Stimulated activated naive B cell treated with anti-CD40 and anti-IgM and Interleukin-4, amounts not matched to agents 10 μg/mL and 1 μg/mL and 100 μg/mL, for 72 hours (primary cell): ENCODE data around the gene SEL1L3.

Experiments
- ATAC-seq, 2 donors: fragments of 150-1000 bp; cut with Tn5 transposase; replicated peaks; 2 replicates each; pipeline ENCODE4 v1.10.0; 2021; ENCODE audit warnings: moderate library complexity in 1 of 2
- DNase-seq: peaks from one replicate; pipeline ENCODE4 v3.0.0; 2021
- H3K27ac Mint-ChIP-seq: one replicate; pipeline ENCODE4 v1.8.0; 2022; ENCODE audit warnings: mild to moderate bottlenecking, mixed read lengths
- H3K27me3 Mint-ChIP-seq, 2 donors: one replicate each; pipeline ENCODE4 v1.8.0; 2022; ENCODE audit warnings: mixed read lengths in 2 of 2
- H3K36me3 Mint-ChIP-seq, 2 donors: one replicate each; pipeline ENCODE4 v1.8.0; 2022; ENCODE audit warnings: mixed read lengths in 2 of 2, mild to moderate bottlenecking in 1 of 2
- H3K4me1 Mint-ChIP-seq, 2 donors: one replicate each; pipeline ENCODE4 v1.8.0; 2022; ENCODE audit warnings: mixed read lengths in 2 of 2, mild to moderate bottlenecking in 1 of 2
- H3K4me3 Mint-ChIP-seq, 2 donors: one replicate each; pipeline ENCODE4 v1.8.0; 2022; ENCODE audit warnings: mild to moderate bottlenecking in 2 of 2, mixed read lengths in 2 of 2, moderate library complexity in 1 of 2
- H3K9me3 Mint-ChIP-seq, 2 donors: one replicate each; pipeline ENCODE4 v1.8.0; 2022; ENCODE audit warnings: mixed read lengths in 2 of 2, mild to moderate bottlenecking in 1 of 2

Gene SEL1L3

GRCh38 chr4:25727711-25728493, 134.9 kb downstream of the SEL1L3 start:
- H3K27ac Mint-ChIP-seq: no peak overlapping the region
- DNase-seq (no peak), ATAC-seq (peak in 1 of 2 donors; percentile 29)
- H3K4me1 Mint-ChIP-seq: peaks cover 0 to 7% of the 10 kb centered on the region in 2 donors
- H3K36me3 Mint-ChIP-seq: peaks cover 6 to 30% of the 10 kb centered on the region in 2 donors
- H3K9me3 Mint-ChIP-seq: peaks cover 0 to 5% of the 10 kb centered on the region in 2 donors
- H3K4me3 Mint-ChIP-seq: no peak overlapping the region
- no peaks in the 10 kb centered on the region for H3K27me3 Mint-ChIP-seq

DNA sequence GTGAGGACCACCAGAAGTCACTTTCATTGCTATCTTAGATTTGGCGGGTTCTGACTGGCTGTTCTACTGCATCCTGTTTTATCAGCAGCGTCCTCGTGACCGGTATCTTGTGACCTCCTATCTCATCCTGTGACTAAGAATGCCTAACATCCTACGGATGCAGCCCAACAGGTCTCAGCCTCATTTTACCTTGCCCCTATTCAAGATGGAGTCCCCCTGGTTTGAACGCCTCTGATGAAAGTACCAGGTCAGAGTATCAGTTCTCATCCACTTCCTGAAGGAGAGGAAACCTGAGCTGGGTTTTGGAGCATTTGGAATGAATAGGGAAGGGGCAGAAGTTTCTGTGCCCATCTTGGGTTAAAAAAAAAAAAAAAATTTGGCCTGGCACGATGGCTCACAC, 136.9 kb downstream of the SEL1L3 start:
- H3K27me3 Mint-ChIP-seq: no peaks in the 10 kb centered on the region
- no peak overlapping the region for H3K27ac Mint-ChIP-seq
- peaks cover 16 to 34% of the 10 kb centered on the region in 2 donors for H3K36me3 Mint-ChIP-seq
- ATAC-seq: no peak
- peaks cover 0 to 7% of the 10 kb centered on the region in 2 donors for H3K4me1 Mint-ChIP-seq
- no peak for DNase-seq
- H3K4me3 Mint-ChIP-seq: no peak overlapping the region
- peaks cover 0 to 5% of the 10 kb centered on the region in 2 donors for H3K9me3 Mint-ChIP-seq

GRCh38 chr4:25723409-25723808, 139.4 kb downstream of the SEL1L3 start:
- no peak for DNase-seq
- peaks cover 0 to 6% of the 10 kb centered on the region in 2 donors for H3K4me1 Mint-ChIP-seq
- peaks cover 14 to 20% of the 10 kb centered on the region in 2 donors for H3K36me3 Mint-ChIP-seq
- no peak overlapping the region for H3K4me3 Mint-ChIP-seq
- ATAC-seq: no peak
- no peaks in the 10 kb centered on the region for H3K27me3 Mint-ChIP-seq
- H3K27ac Mint-ChIP-seq: no peak overlapping the region
- peaks cover 0 to 5% of the 10 kb centered on the region in 2 donors for H3K9me3 Mint-ChIP-seq

DNA sequence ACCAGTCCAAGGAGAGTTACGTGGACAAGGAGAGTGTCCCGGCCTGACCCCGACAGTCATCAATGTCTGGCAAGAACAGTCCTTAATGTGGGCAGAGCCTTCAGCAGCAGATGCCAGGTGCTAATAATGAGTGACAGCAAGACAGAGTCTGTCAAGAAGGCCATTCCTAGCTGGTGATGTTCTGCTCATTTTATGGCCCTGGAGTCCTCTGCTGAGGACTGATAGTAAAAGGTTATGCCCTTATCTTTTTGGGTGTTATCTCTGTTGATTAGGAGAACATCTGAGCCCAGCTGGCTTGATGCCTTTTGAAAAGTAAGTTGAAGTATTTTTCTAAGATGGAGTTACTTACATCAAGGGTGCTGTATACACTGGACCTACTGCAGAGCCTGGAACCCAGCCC, 139.8 kb downstream of the SEL1L3 start:
- peaks cover 13 to 17% of the 10 kb centered on the region in 2 donors for H3K36me3 Mint-ChIP-seq
- no peak overlapping the region for H3K4me3 Mint-ChIP-seq
- H3K27ac Mint-ChIP-seq: no peak overlapping the region
- H3K4me1 Mint-ChIP-seq: peaks cover 0 to 4% of the 10 kb centered on the region in 2 donors
- DNase-seq: no peak
- no peaks in the 10 kb centered on the region for H3K27me3 Mint-ChIP-seq
- peaks cover 0 to 5% of the 10 kb centered on the region in 2 donors for H3K9me3 Mint-ChIP-seq
- ATAC-seq: no peak

- peaks cover 2 to 4% of the 10 kb centered on the region in 2 donors for H3K9me3 Mint-ChIP-seq
- H3K4me1 Mint-ChIP-seq: no peaks in the 10 kb centered on the region
Observed at GRCh38 chr4:25713812-25714211, 149.0 kb downstream of the SEL1L3 start.

DNA sequence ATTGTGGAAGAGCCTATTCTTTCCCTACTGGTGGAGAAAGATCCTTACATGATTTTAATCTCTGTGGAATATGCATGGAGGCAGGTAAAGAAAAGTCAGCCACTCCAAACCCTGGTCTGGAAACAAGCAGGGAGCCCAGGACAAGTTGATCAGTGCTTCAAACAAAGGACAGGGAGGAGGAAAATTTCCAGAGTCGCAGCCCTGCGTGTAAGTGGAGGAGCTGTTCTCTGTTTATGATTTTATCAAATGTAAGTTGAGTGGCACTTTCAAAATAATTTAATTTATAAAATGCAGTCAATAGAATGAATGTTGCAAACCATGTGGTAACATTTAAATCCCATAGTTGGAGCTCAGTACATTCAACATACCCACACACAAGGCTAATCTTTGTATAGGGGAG, 150.2 kb downstream of the SEL1L3 start:
- Mint-ChIP-seq H3K4me1 (no peaks in the 10 kb centered on the region), H3K36me3 (peaks cover 4 to 15% of the 10 kb centered on the region in 2 donors), H3K27me3 (peaks cover 4 to 11% of the 10 kb centered on the region in 2 donors), H3K4me3 (no peak overlapping the region), H3K27ac (no peak overlapping the region), H3K9me3 (peaks cover 4% of the 10 kb centered on the region in 2 donors)
- ATAC-seq (no peak), DNase-seq (no peak)

More at GRCh38 chr4:25713812-25714211, 149.0 kb downstream of the SEL1L3 start:
- DNase-seq: no peak
- Mint-ChIP-seq H3K4me3 (no peak overlapping the region), H3K36me3 (peaks cover 4 to 9% of the 10 kb centered on the region in 2 donors), H3K27ac (no peak overlapping the region), H3K27me3 (peaks cover 0 to 5% of the 10 kb centered on the region in 2 donors)
- ATAC-seq: no peak

DNA sequence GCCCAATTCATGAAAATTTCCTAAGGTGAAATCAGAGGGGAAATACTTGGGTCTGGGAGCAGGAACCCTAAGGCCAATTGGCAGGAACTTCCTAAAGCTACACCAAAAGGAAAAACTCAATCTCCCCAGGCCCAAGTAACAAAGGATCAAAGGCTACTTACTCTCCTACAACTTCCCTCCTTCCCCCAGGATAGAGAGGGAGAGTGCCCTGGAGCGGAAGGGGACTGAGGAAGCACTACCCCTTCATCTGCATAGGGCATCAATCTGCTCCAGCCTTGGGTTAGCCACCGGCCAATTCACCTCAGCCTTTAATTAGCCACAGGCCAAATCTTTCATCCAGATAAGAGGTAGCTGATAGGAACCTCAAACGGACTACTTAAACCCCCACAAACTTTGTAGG, 152.2 kb downstream of the SEL1L3 start:
- Mint-ChIP-seq H3K27me3 (peaks cover 4 to 11% of the 10 kb centered on the region in 2 donors), H3K4me1 (no peaks in the 10 kb centered on the region), H3K4me3 (no peak overlapping the region), H3K27ac (no peak overlapping the region), H3K36me3 (peaks cover 4 to 15% of the 10 kb centered on the region in 2 donors), H3K9me3 (peaks cover 4% of the 10 kb centered on the region in 2 donors)
- ATAC-seq (no peak), DNase-seq (no peak)

- Mint-ChIP-seq H3K36me3 (peaks cover 4 to 11% of the 10 kb centered on the region in 2 donors), H3K27me3 (peaks cover 4 to 6% of the 10 kb centered on the region in 2 donors), H3K27ac (no peak overlapping the region), H3K9me3 (peaks cover 4% of the 10 kb centered on the region in 2 donors), H3K4me1 (no peaks in the 10 kb centered on the region), H3K4me3 (no peak overlapping the region)
- no peak for ATAC-seq
- DNase-seq: no peak
Observed at GRCh38 chr4:25704516-25704915, 158.3 kb downstream of the SEL1L3 start.

DNA sequence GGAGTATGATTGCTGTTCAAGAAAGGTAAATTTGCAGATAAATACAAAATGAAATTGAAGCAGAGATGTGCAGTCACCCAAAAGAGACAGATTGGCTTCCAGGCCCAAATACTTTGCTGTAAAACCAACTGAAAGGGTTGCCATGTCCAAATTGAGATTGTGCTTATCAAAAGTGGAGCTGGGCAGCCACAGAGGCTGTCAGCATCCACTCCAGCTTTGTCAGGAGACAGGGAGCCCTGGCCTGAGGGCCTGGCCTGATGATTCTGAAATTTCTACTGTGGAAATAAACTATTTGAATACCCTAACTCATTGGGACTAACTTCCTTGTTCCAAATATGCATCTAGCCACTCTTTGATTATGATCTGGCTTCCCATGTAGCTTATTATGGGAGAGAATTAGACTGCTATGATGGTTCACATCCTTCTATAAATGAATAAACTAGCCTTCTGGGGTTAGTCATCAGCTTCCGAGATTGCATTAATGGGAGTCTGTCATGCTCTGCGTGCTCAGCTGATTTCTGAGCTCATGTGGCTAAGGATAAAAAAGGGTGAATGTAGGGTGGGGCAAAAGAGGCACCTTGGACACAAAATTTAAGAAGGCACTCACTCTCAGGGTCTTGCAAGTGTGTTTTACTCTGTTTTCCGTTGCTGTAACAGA, 158.9 kb downstream of the SEL1L3 start:
- no peak overlapping the region for H3K4me3 Mint-ChIP-seq
- ATAC-seq (no peak), DNase-seq (no peak)
- H3K9me3 Mint-ChIP-seq: peaks cover 0 to 1% of the 10 kb centered on the region in 2 donors
- no peaks in the 10 kb centered on the region for H3K4me1 Mint-ChIP-seq
- H3K27me3 Mint-ChIP-seq: peaks cover 4 to 6% of the 10 kb centered on the region in 2 donors
- peaks cover 1 to 8% of the 10 kb centered on the region in 2 donors for H3K36me3 Mint-ChIP-seq
- no peak overlapping the region for H3K27ac Mint-ChIP-seq

DNA sequence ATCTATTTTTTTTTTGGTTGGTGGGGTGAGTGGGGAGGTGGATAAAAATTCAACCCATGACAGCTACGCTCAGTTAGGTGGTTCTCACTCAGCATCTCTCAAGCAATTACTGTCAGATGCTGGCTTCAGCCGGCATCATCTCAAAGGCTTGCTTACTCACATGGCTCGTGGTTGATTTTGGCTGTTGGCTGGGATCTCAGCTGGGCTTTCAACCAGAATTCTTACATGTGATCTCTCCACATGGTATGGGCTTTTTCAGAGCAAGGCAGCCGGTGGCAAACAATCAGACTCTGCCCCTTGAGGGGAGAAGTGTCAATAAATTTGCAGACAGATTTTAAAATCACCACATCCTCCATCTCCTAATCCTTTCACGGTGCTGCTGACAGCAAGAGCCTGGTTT, 159.9 kb downstream of the SEL1L3 start:
- H3K4me1 Mint-ChIP-seq: no peaks in the 10 kb centered on the region
- no peaks in the 10 kb centered on the region for H3K9me3 Mint-ChIP-seq
- H3K27ac Mint-ChIP-seq: no peak overlapping the region
- DNase-seq (no peak), ATAC-seq (no peak)
- peaks cover 1 to 4% of the 10 kb centered on the region in 2 donors for H3K36me3 Mint-ChIP-seq
- H3K4me3 Mint-ChIP-seq: no peak overlapping the region
- peaks cover 2% of the 10 kb centered on the region in 2 donors for H3K27me3 Mint-ChIP-seq

DNA sequence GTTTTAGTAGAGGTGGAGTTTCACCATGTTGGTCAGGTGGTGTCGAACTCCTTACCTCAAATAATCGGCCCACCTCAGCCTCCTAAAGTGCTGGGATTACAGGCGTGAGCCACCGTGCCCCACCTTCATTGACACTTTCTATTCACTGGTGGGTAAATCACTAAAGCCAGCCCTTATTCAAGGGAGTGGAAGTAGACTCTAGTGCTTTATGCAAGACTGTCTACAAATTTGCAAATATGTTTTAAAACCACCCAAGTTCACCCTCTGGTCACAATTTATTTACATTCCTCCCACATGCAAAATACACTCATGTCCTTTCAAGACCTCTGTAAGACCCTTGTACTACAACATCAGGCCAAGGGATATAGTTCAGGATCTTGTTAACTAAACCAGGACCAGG, 162.1 kb downstream of the SEL1L3 start:
- DNase-seq (no peak), ATAC-seq (no peak)
- Mint-ChIP-seq H3K4me3 (no peak overlapping the region), H3K36me3 (peaks cover 1 to 3% of the 10 kb centered on the region in 2 donors), H3K4me1 (no peaks in the 10 kb centered on the region), H3K9me3 (no peaks in the 10 kb centered on the region), H3K27me3 (no peaks in the 10 kb centered on the region), H3K27ac (no peak overlapping the region)

GRCh38 chr4:25697516-25697915, 165.3 kb downstream of the SEL1L3 start:
- DNase-seq (no peak), ATAC-seq (no peak)
- peaks cover 1 to 7% of the 10 kb centered on the region in 2 donors for H3K36me3 Mint-ChIP-seq
- no peaks in the 10 kb centered on the region for H3K4me1 Mint-ChIP-seq
- H3K27me3 Mint-ChIP-seq: no peaks in the 10 kb centered on the region
- no peak overlapping the region for H3K27ac Mint-ChIP-seq
- peaks cover 0 to 3% of the 10 kb centered on the region in 2 donors for H3K9me3 Mint-ChIP-seq
- no peak overlapping the region for H3K4me3 Mint-ChIP-seq
